ENCODE measurements around the gene DGKZ. TPM values are rescaled to one million over a fixed set of nuclear protein-coding genes. Genes with fewer than 3 reads are reported as not detected.

The DGKZ gene
- total and polyA plus RNA-seq, 5 donors, result 75.8 to 108 (median 96.4) TPM

GRCh38 chr11:46306296-46306853 lies 40.9 kb upstream of the DGKZ start:
- intact Hi-C loops (cut with DNase I), result loop anchor here in 2 of 4 donors (5.0 to 10.0 kb wide), 4 partner anchors 59 to 342 kb away; partner anchors contain the start of gene PHF21A (in 1 of the 2)
- WGBS, result 85% methylated on average over 5 of the region's 5 CpGs
- Histone ChIP-seq H3K4me3 (ENCODE audit: low read length) (no peak overlapping the region), H3K9me3 (ENCODE audit: control insufficient read depth, low read length) (no peaks in the 10 kb centered on the region), H3K4me1 (ENCODE audit: control insufficient read depth, insufficient read depth, low read length) (no peaks in the 10 kb centered on the region), H3K27ac (ENCODE audit: low read length) (no peak overlapping the region), H3K27me3 (ENCODE audit: control insufficient read depth, insufficient read depth) (no peaks in the 10 kb centered on the region)
- DNase-seq, result peak in 1 of 3 donors; percentile 9
- ATAC-seq, result no peak

- no peak overlapping the region for H3K27ac ChIP-seq (ENCODE audit: low read length)
- H3K9me3 ChIP-seq (ENCODE audit: control insufficient read depth, low read length), result no peaks in the 10 kb centered on the region
- WGBS, result 91% methylated on average over 3 of the region's 3 CpGs
- no peak overlapping the region for H3K4me3 ChIP-seq (ENCODE audit: low read length)
- H3K4me1 ChIP-seq (ENCODE audit: control insufficient read depth, insufficient read depth, low read length), result no peaks in the 10 kb centered on the region
- intact Hi-C loops (cut with DNase I), result loop anchor here in 2 of 4 donors (5.0 to 10.0 kb wide), 4 partner anchors 60 to 343 kb away; partner anchors contain the start of gene PHF21A (in 1 of the 2)
- H3K27me3 ChIP-seq (ENCODE audit: control insufficient read depth, insufficient read depth), result no peaks in the 10 kb centered on the region
- ATAC-seq (no peak), DNase-seq (no peak)
These were observed 39.9 kb upstream of the DGKZ start for GRCh38 chr11:46307369-46307768.

GRCh38 chr11:46307785-46308341 lies 39.4 kb upstream of the DGKZ start:
- no peaks in the 10 kb centered on the region for H3K27me3 ChIP-seq (ENCODE audit: control insufficient read depth, insufficient read depth)
- WGBS, result 78% methylated on average over 14 of the region's 14 CpGs
- H3K9me3 ChIP-seq (ENCODE audit: control insufficient read depth, low read length), result no peaks in the 10 kb centered on the region
- intact Hi-C loops (cut with DNase I), result loop anchor here (2.0 to 10.0 kb wide), 6 partner anchors 61 to 343 kb away; partner anchors contain the start of gene PHF21A (in 1 of the 4)
- H3K27ac ChIP-seq (ENCODE audit: low read length), result no peak overlapping the region
- no peak for ATAC-seq
- no peak overlapping the region for H3K4me3 ChIP-seq (ENCODE audit: low read length)
- DNase-seq, result peak in 1 of 3 donors; percentile 57
- no peaks in the 10 kb centered on the region for H3K4me1 ChIP-seq (ENCODE audit: control insufficient read depth, insufficient read depth, low read length)

- Histone ChIP-seq H3K27ac (ENCODE audit: low read length) (no peak overlapping the region), H3K4me3 (ENCODE audit: low read length) (no peak overlapping the region), H3K4me1 (ENCODE audit: control insufficient read depth, insufficient read depth, low read length) (no peaks in the 10 kb centered on the region), H3K27me3 (ENCODE audit: control insufficient read depth, insufficient read depth) (no peaks in the 10 kb centered on the region), H3K9me3 (ENCODE audit: control insufficient read depth, low read length) (no peaks in the 10 kb centered on the region)
- intact Hi-C loops (cut with DNase I), result loop anchor here (2.0 to 10.0 kb wide), 6 partner anchors 62 to 344 kb away; partner anchors contain the start of gene PHF21A (in 1 of the 4)
- ATAC-seq (peak; percentile 83 to 86), DNase-seq (peak; percentile 81 to 94 (median 92))
- 26% methylated on average over 12 of the region's 12 CpGs for WGBS
These were observed 38.4 kb upstream of the DGKZ start for GRCh38 chr11:46308631-46309419.

- WGBS, result 63% methylated on average over 4 of the region's 4 CpGs
- no peaks in the 10 kb centered on the region for H3K27me3 ChIP-seq (ENCODE audit: control insufficient read depth, insufficient read depth)
- DNase-seq, result peak in 1 of 3 donors; percentile 36
- ATAC-seq, result no peak
- no peak overlapping the region for H3K27ac ChIP-seq (ENCODE audit: low read length)
- no peaks in the 10 kb centered on the region for H3K9me3 ChIP-seq (ENCODE audit: control insufficient read depth, low read length)
- H3K4me1 ChIP-seq (ENCODE audit: control insufficient read depth, insufficient read depth, low read length), result no peaks in the 10 kb centered on the region
- no peak overlapping the region for H3K4me3 ChIP-seq (ENCODE audit: low read length)
- intact Hi-C loops (cut with DNase I), result loop anchor here (2.0 to 10.0 kb wide), 7 partner anchors 63 to 345 kb away; partner anchors contain the start of gene PHF21A (in 2 of the 4)
These were observed 37.4 kb upstream of the DGKZ start for GRCh38 chr11:46309814-46310259.

- Histone ChIP-seq H3K27ac (ENCODE audit: low read length) (no peak overlapping the region), H3K4me3 (ENCODE audit: low read length) (no peak overlapping the region), H3K27me3 (ENCODE audit: control insufficient read depth, insufficient read depth) (no peaks in the 10 kb centered on the region), H3K4me1 (ENCODE audit: control insufficient read depth, insufficient read depth, low read length) (peaks cover 2% of the 10 kb centered on the region), H3K9me3 (ENCODE audit: control insufficient read depth, low read length) (no peaks in the 10 kb centered on the region)
- ATAC-seq, result peak; percentile 42 to 67
- intact Hi-C loops (cut with DNase I), result loop anchor here in 2 of 4 donors (10.0 kb wide), 2 partner anchors 190 to 200 kb away; partner anchors contain the start of gene PHF21A (in 1 of the 2)
- WGBS, result 55% methylated on average over 16 of the region's 16 CpGs
- DNase-seq, result peak; percentile 76 to 80 (median 77)
These were observed 32.1 kb upstream of the DGKZ start for GRCh38 chr11:46315033-46315738.

GRCh38 chr11:46315783-46316563 lies 31.3 kb upstream of the DGKZ start:
- intact Hi-C loops (cut with DNase I), result loop anchor here in 2 of 4 donors (10.0 kb wide), 2 partner anchors 191 to 201 kb away; partner anchors contain the start of gene PHF21A (in 1 of the 2)
- DNase-seq, result peak; percentile 42 to 76 (median 69)
- WGBS, result 78% methylated on average over 12 of the region's 12 CpGs
- no peak overlapping the region for H3K4me3 ChIP-seq (ENCODE audit: low read length)
- peak; percentile 62 to 69 for ATAC-seq
- H3K9me3 ChIP-seq (ENCODE audit: control insufficient read depth, low read length), result no peaks in the 10 kb centered on the region
- H3K4me1 ChIP-seq (ENCODE audit: control insufficient read depth, insufficient read depth, low read length), result peaks cover 2% of the 10 kb centered on the region
- no peaks in the 10 kb centered on the region for H3K27me3 ChIP-seq (ENCODE audit: control insufficient read depth, insufficient read depth)
- H3K27ac ChIP-seq (ENCODE audit: low read length), result peak overlapping the region; percentile 67

GRCh38 chr11:46319074-46319453 lies 28.2 kb upstream of the DGKZ start:
- intact Hi-C loops (cut with DNase I), result loop anchor here in 2 of 4 donors (10.0 kb wide), 2 partner anchors 194 to 204 kb away; partner anchors contain the start of gene PHF21A (in 1 of the 2)
- Histone ChIP-seq H3K27me3 (ENCODE audit: control insufficient read depth, insufficient read depth) (no peaks in the 10 kb centered on the region), H3K9me3 (ENCODE audit: control insufficient read depth, low read length) (no peaks in the 10 kb centered on the region), H3K4me1 (ENCODE audit: control insufficient read depth, insufficient read depth, low read length) (peaks cover 2% of the 10 kb centered on the region), H3K27ac (ENCODE audit: low read length) (no peak overlapping the region), H3K4me3 (ENCODE audit: low read length) (no peak overlapping the region)
- DNase-seq (no peak), ATAC-seq (no peak)
- 90% methylated on average over 5 of the region's 5 CpGs for WGBS

- no peak overlapping the region for H3K27ac ChIP-seq (ENCODE audit: low read length)
- H3K4me1 ChIP-seq (ENCODE audit: control insufficient read depth, insufficient read depth, low read length), result peaks cover 2% of the 10 kb centered on the region
- no peak for DNase-seq
- ATAC-seq, result no peak
- 83% methylated on average over 2 of the region's 2 CpGs for WGBS
- no peaks in the 10 kb centered on the region for H3K27me3 ChIP-seq (ENCODE audit: control insufficient read depth, insufficient read depth)
- intact Hi-C loops (cut with DNase I), result no loop called here
- no peaks in the 10 kb centered on the region for H3K9me3 ChIP-seq (ENCODE audit: control insufficient read depth, low read length)
- no peak overlapping the region for H3K4me3 ChIP-seq (ENCODE audit: low read length)
These were observed 25.5 kb upstream of the DGKZ start for GRCh38 chr11:46321757-46322156.

- 87% methylated on average over 6 of the region's 6 CpGs for WGBS
- Histone ChIP-seq H3K4me1 (ENCODE audit: control insufficient read depth, insufficient read depth, low read length) (peaks cover 2% of the 10 kb centered on the region), H3K27ac (ENCODE audit: low read length) (no peak overlapping the region), H3K27me3 (ENCODE audit: control insufficient read depth, insufficient read depth) (no peaks in the 10 kb centered on the region), H3K4me3 (ENCODE audit: low read length) (no peak overlapping the region), H3K9me3 (ENCODE audit: control insufficient read depth, low read length) (no peaks in the 10 kb centered on the region)
- no peak for ATAC-seq
- DNase-seq, result no peak
- intact Hi-C loops (cut with DNase I), result no loop called here
These were observed 24.5 kb upstream of the DGKZ start for GRCh38 chr11:46322759-46323158.
